Liver (tissue), 3 donors: ENCODE results near the gene ARL6IP4.

ENCODE experiments used
- TAF1 ChIP-seq: conservative IDR thresholded peaks from 2 replicates; pipeline ENCODE4 v1.6.1; 2016; ENCODE audit warnings: antibody characterized with exemption, mild to moderate bottlenecking
- TF ChIP-seq, protein P1 (sequence below): fragments of 150-350 bp; IDR thresholded peaks from 2 replicates; pipeline ENCODE4 v1.5.1; 2017; ENCODE audit warnings: improper control_type of control experiment, low read depth, low read length; ENCODE audit not compliant: missing input control
- donor health status: healthy.
- donor health status: healthy.

DNA sequence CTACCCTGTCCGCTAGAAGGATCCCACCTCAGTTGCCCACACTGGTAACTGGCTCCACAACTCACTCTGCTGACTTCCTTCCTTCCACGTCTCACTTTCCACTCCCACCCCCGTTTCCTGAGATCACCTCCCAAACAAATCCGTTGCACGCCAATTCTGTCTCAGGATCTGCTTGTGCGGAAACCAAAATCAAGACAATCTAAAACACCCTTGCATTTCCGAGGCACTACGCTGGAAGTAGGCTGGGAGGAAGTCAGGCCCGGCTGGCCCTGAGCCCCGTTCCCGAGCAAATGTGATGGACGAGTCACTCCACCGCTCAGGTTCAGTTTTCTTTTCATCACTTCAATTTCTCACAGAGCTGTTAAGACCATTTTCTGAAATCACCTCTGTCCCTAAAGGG, 37.3 kb upstream of the ARL6IP4 start:
- TF ChIP-seq TAF1: no peak
- TF ChIP-seq, protein P1, sequence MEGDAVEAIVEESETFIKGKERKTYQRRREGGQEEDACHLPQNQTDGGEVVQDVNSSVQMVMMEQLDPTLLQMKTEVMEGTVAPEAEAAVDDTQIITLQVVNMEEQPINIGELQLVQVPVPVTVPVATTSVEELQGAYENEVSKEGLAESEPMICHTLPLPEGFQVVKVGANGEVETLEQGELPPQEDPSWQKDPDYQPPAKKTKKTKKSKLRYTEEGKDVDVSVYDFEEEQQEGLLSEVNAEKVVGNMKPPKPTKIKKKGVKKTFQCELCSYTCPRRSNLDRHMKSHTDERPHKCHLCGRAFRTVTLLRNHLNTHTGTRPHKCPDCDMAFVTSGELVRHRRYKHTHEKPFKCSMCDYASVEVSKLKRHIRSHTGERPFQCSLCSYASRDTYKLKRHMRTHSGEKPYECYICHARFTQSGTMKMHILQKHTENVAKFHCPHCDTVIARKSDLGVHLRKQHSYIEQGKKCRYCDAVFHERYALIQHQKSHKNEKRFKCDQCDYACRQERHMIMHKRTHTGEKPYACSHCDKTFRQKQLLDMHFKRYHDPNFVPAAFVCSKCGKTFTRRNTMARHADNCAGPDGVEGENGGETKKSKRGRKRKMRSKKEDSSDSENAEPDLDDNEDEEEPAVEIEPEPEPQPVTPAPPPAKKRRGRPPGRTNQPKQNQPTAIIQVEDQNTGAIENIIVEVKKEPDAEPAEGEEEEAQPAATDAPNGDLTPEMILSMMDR: no peak
